ENCODE data around the gene SBSN. TPM values are rescaled to one million over a fixed set of nuclear protein-coding genes. Genes with fewer than 3 reads are reported as not detected.

Gene SBSN
- total RNA-seq, 2 donors from 2014 or later = 0.21 TPM; not detected in 1

GRCh38 chr19:35559281-35559659 is 31.2 kb upstream of the SBSN start:
- ATAC-seq (replicated peaks in 1 of 2) = no peak
- DNase-seq = no peak
- H3K27me3 Mint-ChIP-seq (ENCODE audit: low read depth) = peaks cover 61% of the 10 kb centered on the region

DNA sequence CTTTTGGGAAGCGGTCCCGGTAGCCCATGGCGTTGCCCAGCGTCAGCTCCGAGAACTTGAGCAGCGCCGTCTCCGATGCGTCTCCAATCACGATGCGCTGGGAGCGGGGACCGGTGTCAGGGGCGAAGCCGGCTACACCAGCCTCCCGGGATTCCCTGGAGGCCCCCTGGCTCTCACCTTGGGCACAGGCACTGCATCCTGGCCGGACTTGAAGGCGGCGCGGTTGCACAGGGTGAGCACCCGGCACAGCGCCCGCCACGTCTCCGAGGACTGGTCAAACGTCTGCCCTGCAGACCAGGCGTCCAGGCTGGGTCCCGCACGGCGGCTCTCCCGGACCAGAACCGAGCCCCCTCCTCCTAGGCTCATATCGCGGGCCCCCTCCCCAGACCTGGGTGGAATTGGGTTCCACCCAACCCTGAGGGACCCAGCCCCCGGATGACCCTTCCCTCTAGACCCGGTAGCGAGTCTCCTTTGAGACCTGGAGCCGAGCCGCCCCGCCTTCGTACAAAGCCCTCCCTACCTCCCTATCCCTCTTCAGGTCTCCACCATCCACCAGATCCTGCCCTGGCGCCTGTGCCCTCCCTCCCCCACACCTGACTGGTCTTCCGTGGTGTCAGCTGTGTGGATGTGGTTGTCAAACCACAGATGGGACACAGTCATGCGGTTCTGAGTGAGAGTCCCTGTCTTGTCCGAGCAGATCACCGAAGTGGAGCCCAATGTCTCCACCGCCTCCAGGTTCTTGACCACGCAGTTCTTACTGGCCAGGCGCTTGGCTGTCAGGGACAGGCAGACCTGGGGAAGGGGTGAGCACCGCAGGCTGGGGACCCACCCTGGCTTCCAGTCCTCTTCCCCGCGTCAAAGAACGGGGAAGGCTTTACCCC is 30.5 kb upstream of the SBSN start:
- DNase-seq (no peak), ATAC-seq (replicated peaks in 1 of 2) (no peak)
- no peak overlapping the region for H3K27ac Mint-ChIP-seq
- no peaks in the 10 kb centered on the region for H3K9me3 Mint-ChIP-seq
- peaks cover 5% of the 10 kb centered on the region for H3K4me1 Mint-ChIP-seq (ENCODE audit: low read depth)
- no peaks in the 10 kb centered on the region for H3K36me3 Mint-ChIP-seq (ENCODE audit: insufficient read depth in 2 of 2)
- H3K4me3 Mint-ChIP-seq = peak overlapping the region in 1 of 2 donors; percentile 79
- peaks cover 60% of the 10 kb centered on the region for H3K27me3 Mint-ChIP-seq (ENCODE audit: low read depth)

More at GRCh38 chr19:35559281-35559659, 31.2 kb upstream of the SBSN start:
- H3K27ac Mint-ChIP-seq = no peak overlapping the region
- H3K36me3 Mint-ChIP-seq (ENCODE audit: insufficient read depth in 2 of 2) = no peaks in the 10 kb centered on the region
- peak overlapping the region in 1 of 2 donors; percentile 79 for H3K4me3 Mint-ChIP-seq
- H3K4me1 Mint-ChIP-seq (ENCODE audit: low read depth) = peaks cover 5% of the 10 kb centered on the region
- H3K9me3 Mint-ChIP-seq = no peaks in the 10 kb centered on the region

DNA sequence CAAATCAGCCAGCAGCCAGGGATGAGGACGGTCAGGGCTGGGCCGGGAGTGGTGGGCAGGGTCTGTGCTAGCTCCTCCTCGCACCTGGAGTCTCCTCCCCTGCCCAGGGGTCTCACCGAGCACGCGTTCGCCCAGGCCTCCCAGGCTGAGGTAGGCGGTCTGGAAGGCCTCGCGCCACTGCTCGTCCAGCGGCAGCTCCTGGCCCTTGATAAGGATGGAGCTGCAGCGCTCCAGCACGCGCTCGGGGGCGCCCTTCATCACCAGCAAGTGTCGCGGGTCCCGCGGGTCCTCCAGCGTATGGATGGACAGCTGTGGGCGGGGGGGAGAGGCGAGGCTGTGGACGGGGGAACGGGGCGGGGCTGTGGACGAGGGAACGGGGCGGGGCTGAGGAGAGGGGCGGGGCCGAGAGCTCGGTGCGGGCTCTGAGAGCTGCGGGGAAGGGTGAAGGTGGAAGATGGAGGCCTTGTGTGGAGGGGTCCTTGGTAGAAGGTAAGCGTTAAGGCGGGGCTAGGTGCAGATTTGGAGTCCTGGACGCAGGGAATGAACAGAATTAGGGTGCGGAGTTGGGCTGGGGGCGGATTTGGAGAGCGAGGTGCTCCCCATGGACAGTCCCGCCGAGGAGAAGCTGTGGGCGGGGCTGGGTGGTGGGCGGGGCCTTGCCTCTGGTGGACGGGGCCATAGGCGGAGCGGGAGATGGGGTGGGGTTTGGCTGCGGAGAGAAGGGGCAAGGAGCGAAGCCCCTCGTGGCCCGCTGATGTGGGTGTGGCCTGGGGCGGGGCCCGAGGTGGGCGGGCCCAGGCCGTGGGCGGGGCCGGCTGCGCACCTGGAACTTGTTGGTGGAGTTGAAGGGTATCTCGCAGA is 29.7 kb upstream of the SBSN start:
- Mint-ChIP-seq H3K27ac (no peak overlapping the region), H3K9me3 (no peaks in the 10 kb centered on the region), H3K4me3 (peak overlapping the region; percentile 77 to 79), H3K36me3 (ENCODE audit: insufficient read depth in 2 of 2) (no peaks in the 10 kb centered on the region), H3K27me3 (ENCODE audit: low read depth) (peaks cover 55% of the 10 kb centered on the region), H3K4me1 (ENCODE audit: low read depth) (peaks cover 5% of the 10 kb centered on the region)
- DNase-seq (peak; percentile 63 to 65), ATAC-seq (replicated peaks in 1 of 2) (peak; percentile 68 to 78)

GRCh38 chr19:35556846-35557538 is 28.9 kb upstream of the SBSN start:
- peaks cover 47% of the 10 kb centered on the region for H3K27me3 Mint-ChIP-seq (ENCODE audit: low read depth)
- no peaks in the 10 kb centered on the region for H3K36me3 Mint-ChIP-seq (ENCODE audit: insufficient read depth in 2 of 2)
- peak overlapping the region; percentile 32 to 72 for H3K4me3 Mint-ChIP-seq
- H3K9me3 Mint-ChIP-seq = no peaks in the 10 kb centered on the region
- ATAC-seq (replicated peaks in 1 of 2) = no peak
- no peak for DNase-seq
- peaks cover 5% of the 10 kb centered on the region for H3K4me1 Mint-ChIP-seq (ENCODE audit: low read depth)
- H3K27ac Mint-ChIP-seq = no peak overlapping the region

DNA sequence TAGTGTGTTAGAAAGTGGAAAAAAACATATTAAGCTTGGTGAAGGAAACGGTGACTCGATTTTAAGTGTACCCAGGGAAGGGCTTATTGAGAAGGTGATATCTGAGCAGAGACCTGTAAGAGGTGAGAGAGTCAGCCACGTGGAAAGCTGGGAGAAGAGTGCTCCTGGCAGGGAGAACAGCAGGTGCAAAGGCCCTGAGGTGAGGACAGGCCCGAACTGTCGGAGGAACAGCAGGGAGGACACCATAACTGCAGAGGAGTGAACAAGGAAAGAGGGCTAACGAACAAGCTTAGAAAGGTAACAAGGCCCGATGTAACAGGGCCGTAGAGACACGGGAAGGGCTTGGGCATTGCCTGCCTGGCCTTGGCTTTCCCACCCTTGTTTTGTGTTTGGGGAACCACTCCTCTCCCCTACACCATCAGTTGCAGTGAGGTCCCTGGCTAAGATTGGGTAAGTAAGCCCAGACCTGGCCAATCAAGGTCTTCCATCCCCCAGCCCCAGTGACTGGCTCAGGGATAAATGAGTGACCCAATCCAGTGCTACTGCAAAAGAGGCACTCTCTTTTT is 28.0 kb upstream of the SBSN start:
- Mint-ChIP-seq H3K4me3 (no peak overlapping the region), H3K36me3 (ENCODE audit: insufficient read depth in 2 of 2) (no peaks in the 10 kb centered on the region), H3K27ac (no peak overlapping the region), H3K27me3 (ENCODE audit: low read depth) (peaks cover 39% of the 10 kb centered on the region), H3K9me3 (no peaks in the 10 kb centered on the region), H3K4me1 (ENCODE audit: low read depth) (peaks cover 5% of the 10 kb centered on the region)
- ATAC-seq (replicated peaks in 1 of 2) = no peak
- DNase-seq = no peak

DNA sequence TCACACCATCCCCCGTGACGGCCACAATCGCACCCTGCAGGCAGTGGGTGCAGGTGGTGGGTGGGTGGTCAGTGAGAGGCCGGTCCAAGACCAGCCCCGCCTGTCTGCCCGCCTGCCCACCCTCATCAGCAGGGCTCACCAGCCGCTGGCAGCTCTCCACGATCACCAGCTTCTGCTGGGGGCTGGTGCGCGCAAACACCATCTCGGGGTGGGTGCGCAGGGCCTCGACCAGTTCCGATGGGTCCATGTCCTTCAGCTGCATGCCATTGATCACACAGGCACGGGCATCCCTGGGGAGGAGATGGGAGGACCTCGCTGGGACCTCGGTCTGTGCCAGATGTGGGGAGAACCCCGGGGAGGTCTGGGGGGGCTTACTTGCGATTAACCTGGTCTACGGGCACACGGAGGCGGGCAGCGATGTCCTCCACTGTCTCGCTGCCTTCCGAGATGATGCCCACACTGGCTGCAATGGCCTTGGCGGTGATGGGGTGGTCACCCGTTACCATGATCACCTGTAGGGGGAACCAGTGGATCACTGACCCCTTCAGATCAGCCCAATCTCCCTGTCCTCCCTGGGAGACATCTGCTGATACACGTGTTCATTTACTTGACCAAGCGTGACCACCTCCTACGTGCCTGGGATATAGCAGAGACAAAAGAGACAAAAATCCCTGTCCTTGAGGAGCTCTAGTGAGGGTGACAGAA is 27.3 kb upstream of the SBSN start:
- H3K9me3 Mint-ChIP-seq = no peaks in the 10 kb centered on the region
- H3K27me3 Mint-ChIP-seq (ENCODE audit: low read depth) = peaks cover 32% of the 10 kb centered on the region
- ATAC-seq (replicated peaks in 1 of 2) (no peak), DNase-seq (no peak)
- H3K4me3 Mint-ChIP-seq = no peak overlapping the region
- H3K4me1 Mint-ChIP-seq (ENCODE audit: low read depth) = peaks cover 5% of the 10 kb centered on the region
- no peaks in the 10 kb centered on the region for H3K36me3 Mint-ChIP-seq (ENCODE audit: insufficient read depth in 2 of 2)
- H3K27ac Mint-ChIP-seq = no peak overlapping the region

- Mint-ChIP-seq H3K27me3 (ENCODE audit: low read depth) (peaks cover 18% of the 10 kb centered on the region), H3K36me3 (ENCODE audit: insufficient read depth in 2 of 2) (peaks cover 0 to 3% of the 10 kb centered on the region in 2 donors), H3K27ac (no peak overlapping the region), H3K4me1 (ENCODE audit: low read depth) (peaks cover 9% of the 10 kb centered on the region), H3K9me3 (no peaks in the 10 kb centered on the region), H3K4me3 (no peak overlapping the region)
- ATAC-seq (replicated peaks in 1 of 2) (peak in 1 of 2 donors; percentile 18), DNase-seq (no peak)
Measured at GRCh38 chr19:35554076-35554475, 26.0 kb upstream of the SBSN start.

GRCh38 chr19:35553385-35554000 is 25.4 kb upstream of the SBSN start:
- Mint-ChIP-seq H3K27ac (no peak overlapping the region), H3K9me3 (no peaks in the 10 kb centered on the region), H3K4me3 (no peak overlapping the region), H3K27me3 (ENCODE audit: low read depth) (peaks cover 13% of the 10 kb centered on the region), H3K4me1 (ENCODE audit: low read depth) (peaks cover 15% of the 10 kb centered on the region), H3K36me3 (ENCODE audit: insufficient read depth in 2 of 2) (peaks cover 0 to 3% of the 10 kb centered on the region in 2 donors)
- no peak for DNase-seq
- no peak for ATAC-seq (replicated peaks in 1 of 2)

DNA sequence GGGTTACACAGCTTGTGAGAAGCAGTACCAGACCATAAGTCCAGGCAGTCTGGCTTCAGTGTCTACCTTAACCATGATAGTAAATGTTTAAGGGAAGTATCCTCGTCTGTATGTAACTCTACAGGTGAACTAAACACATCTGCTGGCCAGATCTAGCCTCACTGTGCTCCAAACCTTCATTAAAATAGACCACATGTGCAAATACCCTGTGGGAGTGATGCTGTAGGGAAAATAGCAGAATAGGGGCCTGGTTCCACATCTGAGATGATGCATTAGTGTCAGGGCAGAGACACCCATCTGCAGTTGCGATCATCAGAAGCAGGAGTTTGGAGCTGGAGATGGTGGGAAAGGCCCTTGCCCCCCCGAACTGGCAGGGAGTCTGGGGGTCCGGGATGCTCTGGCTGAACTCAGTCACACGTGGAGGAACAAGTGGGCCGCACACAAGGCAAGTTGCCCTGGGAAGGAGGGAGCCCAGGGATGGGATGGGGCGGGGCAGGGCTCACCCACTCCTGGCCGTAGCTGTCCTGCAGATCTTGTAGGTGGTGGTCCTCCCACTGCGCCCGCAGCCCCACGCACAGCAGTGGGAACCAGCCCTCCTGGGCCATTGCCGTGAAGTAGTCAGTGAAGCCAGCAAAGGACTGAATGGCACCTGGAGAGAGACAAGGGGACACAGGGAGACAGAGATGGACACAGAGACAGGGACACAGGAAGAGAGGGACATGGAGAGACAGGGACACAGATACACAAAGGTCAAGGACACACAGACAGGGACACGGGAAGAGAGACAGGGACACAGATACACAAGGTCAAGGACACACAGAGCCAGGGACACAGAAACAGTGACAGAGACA is 24.6 kb upstream of the SBSN start:
- Mint-ChIP-seq H3K9me3 (no peaks in the 10 kb centered on the region), H3K27ac (no peak overlapping the region), H3K36me3 (ENCODE audit: insufficient read depth in 2 of 2) (peaks cover 0 to 3% of the 10 kb centered on the region in 2 donors), H3K27me3 (ENCODE audit: low read depth) (peaks cover 9% of the 10 kb centered on the region), H3K4me3 (no peak overlapping the region), H3K4me1 (ENCODE audit: low read depth) (peaks cover 19% of the 10 kb centered on the region)
- DNase-seq (no peak), ATAC-seq (replicated peaks in 1 of 2) (no peak)

DNA sequence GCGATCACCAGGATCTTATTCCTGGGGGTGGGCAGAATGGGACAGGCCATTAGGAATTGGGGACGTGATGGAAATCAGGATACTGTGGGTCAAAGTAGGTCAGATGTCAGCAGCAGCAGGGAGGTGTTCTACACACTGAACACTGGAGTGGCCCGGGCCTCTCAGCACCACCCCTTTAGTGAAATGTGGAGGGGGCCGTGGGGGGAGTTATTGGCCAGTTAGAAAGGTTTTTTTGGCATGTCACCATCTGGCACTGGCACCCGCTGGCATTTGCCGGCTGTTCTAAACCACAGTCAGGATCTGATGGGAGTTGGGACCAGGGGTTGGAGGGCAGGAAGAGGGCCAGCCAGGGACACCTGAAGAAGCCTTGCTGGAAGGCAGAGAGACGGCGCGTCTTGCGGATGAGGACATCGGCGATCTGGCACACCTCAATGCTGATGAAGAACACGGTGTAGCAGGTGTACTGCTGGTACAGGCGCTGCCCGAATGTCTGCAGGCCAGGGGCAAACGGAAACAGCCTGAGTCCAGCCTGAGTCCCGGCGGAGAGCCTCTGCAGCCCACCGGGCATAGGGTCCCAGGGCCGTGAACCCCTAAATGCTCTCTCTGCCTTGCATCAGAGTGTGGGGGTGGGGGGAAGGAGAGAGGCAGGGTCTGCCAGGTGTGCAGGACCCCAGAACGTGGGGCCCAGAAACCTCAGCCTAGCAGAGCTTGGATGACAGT is 23.1 kb upstream of the SBSN start:
- Mint-ChIP-seq H3K4me1 (ENCODE audit: low read depth) (peaks cover 29% of the 10 kb centered on the region), H3K36me3 (ENCODE audit: insufficient read depth in 2 of 2) (peaks cover 2 to 5% of the 10 kb centered on the region in 2 donors), H3K27ac (no peak overlapping the region), H3K27me3 (ENCODE audit: low read depth) (no peaks in the 10 kb centered on the region), H3K9me3 (no peaks in the 10 kb centered on the region), H3K4me3 (no peak overlapping the region)
- no peak for DNase-seq
- no peak for ATAC-seq (replicated peaks in 1 of 2)
